HEK293 (cell line): ENCODE results near the gene TET2.
"Not testable (repeated sequence)": the region's sequence is repeated elsewhere in the genome, so short reads cannot be mapped to it uniquely, and the experiment has no call there.

Source experiments
- CTCF ChIA-PET: fragments of 350-600 bp; formaldehyde crosslinking; extraction: SDS; loops from one replicate; lab custom pipeline; 2021; ENCODE audit warnings: antibody characterized with exemption; lab: Yijun Ruan, JAX
- POLR2A ChIA-PET: fragments of 300-600 bp; formaldehyde crosslinking; extraction: SDS; loops from one replicate; lab custom pipeline; 2020; ENCODE audit warnings: antibody characterized with exemption, inconsistent platforms; lab: Yijun Ruan, JAX
- H3K27ac ChIP-seq: fragments of 200-500 bp; sonication (Bioruptor generic); 2 replicates; pipeline ENCODE4 v1.5.1; 2014; ENCODE audit warnings: low read depth, low read length, control low read depth, inconsistent platforms; ENCODE audit errors: extremely low read depth
- H3K36me3 ChIP-seq, 2 experiments: fragments of 200-500 bp in 1 of 2; sonication (Bioruptor generic) in 1 of 2; 1 replicate in 1 of 2; 2 replicates in 1 of 2; pipeline ENCODE4 v1.5.1; 2014 to 2017; ENCODE audit warnings: inconsistent platforms in 2 of 2, low read length in 2 of 2; ENCODE audit not compliant: control insufficient read depth in 2 of 2, insufficient read depth in 1 of 2
- H3K4me1 ChIP-seq: fragments of 200-500 bp; sonication (Bioruptor generic); 2 replicates; pipeline ENCODE4 v1.5.1; 2014; ENCODE audit warnings: mild to moderate bottlenecking, low read length, inconsistent platforms; ENCODE audit not compliant: control insufficient read depth, insufficient read depth
- H3K4me3 ChIP-seq: 2 replicates; pipeline ENCODE4 v1.5.1; 2011; ENCODE audit warnings: low read depth, mild to moderate bottlenecking, control low read depth, low read length, moderate library complexity
- H3K9me3 ChIP-seq: fragments of 200-500 bp; sonication (Bioruptor generic); 2 replicates; pipeline ENCODE4 v1.5.1; 2014; ENCODE audit warnings: low read depth, low read length, inconsistent platforms; ENCODE audit not compliant: control insufficient read depth, insufficient read depth
- GLIS2 ChIP-seq: fragments of 450-650 bp; formaldehyde crosslinking; IDR thresholded peaks from 2 replicates; pipeline ENCODE4 v1.5.1; 2016; ENCODE audit warnings: missing biosample characterization, missing genetic modification characterization
- KLF7 ChIP-seq: fragments of 450-650 bp; formaldehyde crosslinking; IDR thresholded peaks from 2 replicates; pipeline ENCODE4 v1.5.1; 2016; ENCODE audit warnings: missing biosample characterization, missing genetic modification characterization, borderline replicate concordance
- OSR2 ChIP-seq: fragments of 450-650 bp; formaldehyde crosslinking; IDR thresholded peaks from 2 replicates; pipeline ENCODE4 v1.5.1; 2016; ENCODE audit warnings: missing biosample characterization, missing genetic modification characterization
- OVOL3 ChIP-seq: fragments of 450-650 bp; formaldehyde crosslinking; IDR thresholded peaks from 2 replicates; pipeline ENCODE4 v1.5.1; 2016; ENCODE audit warnings: missing biosample characterization, missing genetic modification characterization
- PRDM6 ChIP-seq: fragments of 450-650 bp; formaldehyde crosslinking; IDR thresholded peaks from 2 replicates; pipeline ENCODE4 v1.5.1; 2017; ENCODE audit warnings: missing biosample characterization, missing genetic modification characterization
- REPIN1 ChIP-seq: fragments of 450-650 bp; formaldehyde crosslinking; IDR thresholded peaks from 2 replicates; pipeline ENCODE4 v1.5.1; 2017; ENCODE audit warnings: missing biosample characterization, missing genetic modification characterization, low read depth
- SP2 ChIP-seq: fragments of 450-650 bp; formaldehyde crosslinking; IDR thresholded peaks from 2 replicates; pipeline ENCODE4 v1.5.1; 2016; ENCODE audit warnings: missing biosample characterization, missing genetic modification characterization
- YY1 ChIP-seq: fragments of 450-650 bp; formaldehyde crosslinking; IDR thresholded peaks from 2 replicates; pipeline ENCODE4 v1.5.1; 2018; ENCODE audit warnings: missing biosample characterization, missing genetic modification characterization
- ZNF16 ChIP-seq: fragments of 450-650 bp; formaldehyde crosslinking; IDR thresholded peaks from 2 replicates; pipeline ENCODE4 v1.5.1; 2016; ENCODE audit warnings: low read depth, missing biosample characterization, missing genetic modification characterization
- ZNF221 ChIP-seq: fragments of 450-650 bp; formaldehyde crosslinking; IDR thresholded peaks from 2 replicates; pipeline ENCODE4 v1.5.1; 2017; ENCODE audit warnings: missing biosample characterization, missing genetic modification characterization, borderline replicate concordance
- ZNF341 ChIP-seq: fragments of 450-650 bp; formaldehyde crosslinking; IDR thresholded peaks from 2 replicates; pipeline ENCODE4; 2016; ENCODE audit warnings: low read depth, missing biosample characterization, missing genetic modification characterization
- ZNF433 ChIP-seq: fragments of 450-650 bp; formaldehyde crosslinking; IDR thresholded peaks from 2 replicates; pipeline ENCODE4 v1.5.1; 2016; ENCODE audit warnings: missing biosample characterization, missing genetic modification characterization, low read depth
- ZNF48 ChIP-seq: fragments of 450-650 bp; formaldehyde crosslinking; IDR thresholded peaks from 2 replicates; pipeline ENCODE4 v1.5.1; 2016; ENCODE audit warnings: missing biosample characterization, missing genetic modification characterization
- ZNF513 ChIP-seq: fragments of 450-650 bp; IDR thresholded peaks from 2 replicates; pipeline ENCODE4 v1.5.1; 2018; ENCODE audit warnings: missing biosample characterization, missing genetic modification characterization
- ZNF580 ChIP-seq: fragments of 450-650 bp; formaldehyde crosslinking; IDR thresholded peaks from 2 replicates; pipeline ENCODE4 v1.5.1; 2016; ENCODE audit warnings: missing biosample characterization, missing genetic modification characterization
- ZNF621 ChIP-seq: fragments of 450-650 bp; formaldehyde crosslinking; IDR thresholded peaks from 2 replicates; pipeline ENCODE4 v1.5.1; 2017; ENCODE audit warnings: missing biosample characterization, missing genetic modification characterization
- ZNF629 ChIP-seq: fragments of 450-650 bp; formaldehyde crosslinking; IDR thresholded peaks from 2 replicates; pipeline ENCODE4 v1.5.1; 2017; ENCODE audit warnings: missing biosample characterization, missing genetic modification characterization
- ZSCAN16 ChIP-seq: fragments of 450-650 bp; formaldehyde crosslinking; IDR thresholded peaks from 2 replicates; pipeline ENCODE4 v1.5.1; 2016; ENCODE audit warnings: missing biosample characterization, missing genetic modification characterization
- ZSCAN23 ChIP-seq: fragments of 450-650 bp; formaldehyde crosslinking; IDR thresholded peaks from 2 replicates; pipeline ENCODE4 v1.5.1; 2016; ENCODE audit warnings: missing biosample characterization, missing genetic modification characterization
- ZSCAN5A ChIP-seq: fragments of 450-650 bp; formaldehyde crosslinking; IDR thresholded peaks from 2 replicates; pipeline ENCODE4 v1.5.1; 2016; ENCODE audit warnings: missing biosample characterization, missing genetic modification characterization

TET2 gene

GRCh38 chr4:105293360-105293759 lies 146.7 kb downstream of the TET2 start:
- Histone ChIP-seq H3K27ac (no peak overlapping the region), H3K36me3 (no peaks in the 10 kb centered on the region), H3K4me1 (no peaks in the 10 kb centered on the region), H3K9me3 (no peaks in the 10 kb centered on the region), H3K4me3 (no peak overlapping the region)
- POLR2A ChIA-PET: no interaction called here
- CTCF ChIA-PET: no interaction called here
- no peak for TF ChIP-seq REPIN1 (tag by site-specific recombination)

- no peak for TF ChIP-seq ZNF16
- no peak for TF ChIP-seq ZNF433
- no peak for TF ChIP-seq OSR2 (tag by site-specific recombination)
- no peak for TF ChIP-seq ZNF621 (tag by site-specific recombination)
- no peak for TF ChIP-seq YY1
- TF ChIP-seq ZNF513: no peak
- TF ChIP-seq PRDM6: no peak
- no peak for TF ChIP-seq ZNF629 (tag by site-specific recombination)
- no peak for TF ChIP-seq ZNF580 (tag by site-specific recombination)
- TF ChIP-seq GLIS2: no peak
- TF ChIP-seq REPIN1 (tag by site-specific recombination): no peak
- no peak for TF ChIP-seq ZNF221 (tag by site-specific recombination)
- no peak for TF ChIP-seq ZSCAN16 (tag by site-specific recombination)
- no peak for TF ChIP-seq ZSCAN23 (tag by site-specific recombination)
- no peak for TF ChIP-seq ZNF341
- no peak for TF ChIP-seq ZNF48 (tag by site-specific recombination)
- TF ChIP-seq KLF7 (tag by site-specific recombination): no peak
- no peak for TF ChIP-seq SP2 (tag by site-specific recombination)
- no peak for TF ChIP-seq ZSCAN5A (tag by site-specific recombination)
- TF ChIP-seq OVOL3 (tag by site-specific recombination): no peak
- Histone ChIP-seq H3K36me3 (no peaks in the 10 kb centered on the region), H3K27ac (no peak overlapping the region), H3K4me3 (no peak overlapping the region), H3K4me1 (no peaks in the 10 kb centered on the region), H3K9me3 (no peaks in the 10 kb centered on the region)
- CTCF ChIA-PET: no interaction called here
- POLR2A ChIA-PET: no interaction called here
Observed at GRCh38 chr4:105296672-105297071, 150.0 kb downstream of the TET2 start.

GRCh38 chr4:105299027-105299426 lies 152.4 kb downstream of the TET2 start:
- H3K36me3 ChIP-seq, H3K27ac ChIP-seq, CTCF ChIA-PET, H3K4me3 ChIP-seq, POLR2A ChIA-PET, H3K9me3 ChIP-seq, H3K4me1 ChIP-seq: not testable (repeated sequence)
